Measurements from ENCODE around the gene ACVR1B.

Gene ACVR1B

DNA sequence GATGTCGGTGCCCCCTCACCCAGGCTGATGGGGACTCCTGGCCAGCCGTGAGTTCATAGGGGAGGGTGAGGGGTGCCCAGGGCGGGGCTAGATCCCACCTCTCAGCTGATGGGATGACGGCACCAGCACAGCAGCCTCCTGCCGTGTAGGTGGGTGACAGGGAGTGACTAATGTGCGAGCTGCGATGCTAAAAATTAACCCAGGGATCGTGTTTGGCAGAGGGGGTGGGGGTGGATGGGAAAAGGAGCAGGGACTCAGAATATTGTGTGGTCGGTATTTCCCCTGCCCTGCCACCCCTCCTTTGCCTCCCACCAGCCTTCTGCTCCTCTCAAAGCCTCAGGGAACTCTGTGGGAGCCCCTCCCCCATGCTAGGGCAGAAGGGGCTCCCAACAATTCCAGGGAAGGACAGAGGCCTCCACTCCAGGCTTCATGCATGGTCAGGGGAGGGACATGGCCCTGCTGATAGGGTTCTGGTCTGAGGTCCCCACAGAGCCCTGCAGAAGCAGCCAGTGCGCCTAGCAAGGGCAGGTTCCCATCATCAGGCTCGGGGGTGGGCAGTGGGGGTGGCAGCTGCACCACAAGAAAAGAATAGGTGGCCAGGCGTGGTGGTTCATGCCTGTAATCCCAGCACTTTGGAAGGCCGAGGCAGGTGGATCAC lies 67.7 kb downstream of the ACVR1B start:
- peak in 5 of 51 donors; percentile 20 to 55 (median 35) for DNase-seq

DNA sequence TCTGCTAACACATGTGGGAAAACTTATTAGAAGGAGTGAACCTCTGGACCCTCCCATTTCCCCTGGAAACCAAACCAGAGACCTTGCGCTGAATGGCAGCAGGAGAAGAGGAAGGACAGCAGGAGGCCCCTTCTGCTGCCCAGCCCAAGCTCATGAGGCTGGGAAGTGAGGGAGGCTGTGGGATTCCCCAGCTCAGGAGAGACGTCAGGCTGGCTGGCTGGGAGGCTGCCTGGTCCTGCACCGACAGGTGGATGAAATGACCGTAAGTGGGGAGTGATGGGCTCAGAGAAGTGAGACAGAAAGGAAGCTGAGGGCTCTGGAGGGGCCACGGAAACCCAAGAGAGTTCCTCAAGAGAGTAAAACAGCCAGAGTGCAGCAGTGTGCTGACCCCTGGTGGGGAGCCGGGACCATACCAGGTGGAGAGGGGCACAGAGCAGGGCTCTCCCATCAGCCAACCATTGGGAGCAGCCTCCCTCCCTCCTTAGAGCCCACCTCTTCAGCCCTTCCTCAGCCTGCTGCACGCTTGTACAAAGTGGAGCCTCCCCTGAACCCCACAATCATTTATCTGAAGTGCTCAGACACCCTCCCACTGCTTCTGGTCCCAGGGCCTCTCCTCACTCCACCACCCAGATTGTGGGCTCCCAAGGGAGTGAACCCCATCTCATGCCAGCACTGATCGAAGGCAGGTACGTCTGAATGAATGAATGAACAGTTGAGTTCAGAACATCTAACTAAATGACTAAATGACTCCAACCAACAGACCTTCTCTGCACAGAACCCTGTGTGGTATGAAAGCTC lies 69.2 kb downstream of the ACVR1B start:
- DNase-seq = peak in 16 of 51 donors; percentile 12 to 65 (median 36)

DNA sequence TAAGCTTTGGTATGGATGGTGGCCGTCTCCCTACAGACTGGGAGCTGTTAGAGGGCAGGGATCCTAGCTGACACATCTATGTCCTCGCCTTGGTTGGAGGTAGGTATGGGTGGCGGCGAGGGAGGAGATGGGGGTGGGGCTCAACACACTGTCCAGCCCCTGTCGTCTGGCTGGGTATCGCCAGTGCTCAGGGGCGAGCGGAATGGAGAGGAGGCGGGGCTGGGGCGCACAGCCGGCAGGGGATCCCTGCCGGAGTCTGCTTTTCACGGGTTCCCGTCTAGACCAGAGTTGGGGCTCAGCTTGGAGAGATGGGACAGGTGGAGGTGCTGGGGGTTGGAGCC lies 71.3 kb downstream of the ACVR1B start:
- DNase-seq = peak in 4 of 51 donors; percentile 25 to 44 (median 37)

DNA sequence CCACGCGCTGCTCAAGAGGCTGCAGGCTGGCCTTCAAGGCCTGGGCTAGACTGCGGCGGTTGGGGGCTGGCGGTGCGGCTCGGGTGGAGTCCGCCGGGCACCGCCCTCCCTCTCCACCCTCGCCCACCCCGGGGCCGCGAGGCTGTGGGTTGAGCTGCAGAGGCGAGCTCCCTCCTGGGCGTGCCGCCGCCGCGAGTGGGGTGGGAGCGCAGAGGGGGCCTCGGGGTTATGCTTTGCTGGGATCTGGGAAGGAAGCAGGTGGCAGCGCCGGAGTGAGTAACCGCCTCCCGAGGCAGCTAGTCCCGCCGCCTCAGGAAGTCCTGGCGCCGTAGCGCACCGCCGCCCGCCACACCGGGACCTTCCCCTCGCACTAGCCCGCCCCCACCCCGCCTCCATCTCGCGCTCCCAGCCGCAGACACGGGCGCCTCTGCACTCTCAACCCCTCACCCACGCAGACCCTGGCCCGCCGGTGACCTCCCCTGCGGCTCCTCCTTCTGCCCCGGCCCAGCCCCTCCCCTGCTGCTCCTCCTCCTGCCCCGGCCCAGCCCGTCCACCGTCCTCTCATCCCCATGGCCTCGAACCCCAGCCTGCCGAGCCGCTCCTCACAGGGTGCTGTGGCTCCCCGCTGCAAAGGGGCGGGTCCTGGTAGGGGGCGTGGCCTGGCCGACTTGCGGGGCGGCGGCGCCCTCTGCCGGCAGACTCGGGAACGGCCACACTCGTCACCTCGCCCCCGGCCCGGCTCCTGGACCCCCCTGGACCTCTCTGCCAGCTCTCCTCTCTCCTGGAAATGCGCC lies 71.9 kb downstream of the ACVR1B start:
- peak in 50 of 51 donors; percentile 17 to 87 (median 64) for DNase-seq

DNA sequence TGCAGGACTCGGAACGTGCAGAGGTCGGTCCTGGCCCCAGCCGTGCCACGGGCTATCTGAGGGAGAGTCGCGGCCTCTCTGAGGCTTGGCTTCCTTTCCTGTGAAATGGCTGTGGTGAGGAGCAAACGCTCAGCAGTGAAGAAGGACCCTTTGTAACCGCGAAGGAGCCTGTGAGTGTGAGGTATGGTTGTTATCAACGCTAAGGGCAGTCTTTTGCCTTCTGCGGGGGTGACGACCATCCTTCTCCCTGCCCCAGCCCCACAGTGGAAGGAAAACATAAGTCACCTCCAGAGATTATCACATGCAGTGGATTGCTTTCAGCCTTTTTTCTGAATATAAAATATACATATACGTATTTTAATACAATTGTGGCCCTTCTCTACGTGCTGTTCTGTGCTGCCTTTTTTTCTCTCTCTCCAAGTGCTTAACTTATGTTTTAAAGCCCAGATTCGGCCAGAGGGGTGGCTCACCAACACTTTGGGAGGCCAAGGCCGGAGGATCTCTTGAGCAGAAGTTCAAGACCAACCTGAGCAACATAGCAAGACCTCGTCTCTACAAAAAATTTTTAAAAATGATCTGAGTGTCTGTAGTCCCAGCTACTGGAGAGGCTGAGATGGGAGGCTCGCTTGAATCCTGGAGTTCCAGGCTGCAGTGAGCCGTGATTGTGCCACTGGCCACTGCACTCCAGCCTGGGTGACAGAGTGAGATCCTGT lies 72.6 kb downstream of the ACVR1B start:
- peak in 2 of 51 donors; percentile 56 to 78 for DNase-seq

DNA sequence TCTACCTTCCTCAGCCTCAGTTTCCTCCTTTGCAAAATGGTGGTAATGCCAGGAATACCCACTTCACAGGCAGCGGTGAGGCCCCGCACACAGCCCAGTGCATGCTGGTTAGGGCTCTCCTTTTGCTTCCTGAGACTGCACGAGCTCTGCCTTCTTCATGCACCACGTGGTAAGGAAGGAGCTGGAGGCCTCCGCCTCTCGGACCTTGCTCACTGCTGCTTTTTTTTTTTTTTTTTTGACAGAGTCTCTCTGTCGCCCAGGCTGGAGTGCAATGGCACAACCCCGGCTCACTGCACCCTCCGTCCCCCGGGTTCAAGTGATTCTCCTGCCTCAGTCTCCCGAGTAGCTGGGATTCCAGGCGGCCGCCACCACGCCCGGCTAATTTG lies 73.3 kb downstream of the ACVR1B start:
- peak in 7 of 51 donors; percentile 10 to 39 (median 14) for DNase-seq

DNA sequence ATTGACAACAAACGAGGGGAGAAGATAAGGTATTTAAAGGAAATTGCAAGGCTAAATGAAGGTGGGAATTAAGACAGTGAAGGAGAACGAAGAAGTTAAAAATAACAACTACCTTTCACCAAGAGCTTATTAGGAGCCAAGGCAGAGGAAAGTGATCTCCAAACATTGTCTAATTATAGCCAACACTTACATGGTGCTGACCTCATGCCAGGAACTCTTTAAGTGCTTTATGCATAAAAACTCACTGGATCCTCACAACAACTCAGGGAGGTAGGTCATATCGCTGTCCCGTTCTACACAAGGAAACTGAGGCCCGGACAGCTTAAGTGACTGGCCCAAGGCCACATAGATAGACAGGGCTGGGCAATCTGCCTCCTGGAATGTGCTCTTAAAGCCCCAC lies 74.8 kb downstream of the ACVR1B start:
- no peak for DNase-seq

DNA sequence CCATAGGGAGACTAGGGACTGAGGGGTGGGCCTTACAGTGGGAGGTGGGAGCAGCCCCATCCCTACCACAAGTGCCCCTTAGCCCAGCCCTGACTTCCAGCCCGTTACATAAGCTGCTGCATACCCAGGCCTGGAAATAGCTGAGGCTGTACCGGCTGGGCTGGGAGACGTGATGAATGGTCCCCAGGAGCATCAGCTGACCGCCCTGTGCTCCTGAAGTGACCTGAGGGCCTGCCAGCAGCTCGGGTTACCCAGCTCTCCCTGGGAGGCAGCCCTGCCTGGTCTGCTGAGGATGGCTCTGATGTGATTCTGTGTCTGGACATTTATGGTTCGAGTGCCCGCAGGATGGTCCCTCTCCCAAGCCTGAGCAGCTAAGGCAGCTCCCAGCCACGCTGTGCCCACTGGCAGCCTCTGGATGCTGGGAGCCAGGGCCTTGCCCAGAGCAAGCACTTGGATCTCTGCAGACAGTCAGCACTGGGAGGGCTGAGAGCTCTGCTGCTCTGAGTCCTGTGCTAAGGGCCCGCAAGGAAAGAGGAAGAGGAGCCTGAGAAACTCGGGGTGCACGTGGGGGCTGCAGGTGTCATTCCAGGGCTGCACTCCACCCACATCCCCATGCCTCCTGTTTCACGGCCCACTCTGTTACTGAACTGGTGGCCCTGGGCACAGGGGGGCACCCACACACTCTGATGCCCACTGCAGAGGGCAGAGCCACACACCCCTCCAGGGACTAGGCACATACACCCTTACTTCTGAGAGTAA lies 75.8 kb downstream of the ACVR1B start:
- no peak for DNase-seq

DNA sequence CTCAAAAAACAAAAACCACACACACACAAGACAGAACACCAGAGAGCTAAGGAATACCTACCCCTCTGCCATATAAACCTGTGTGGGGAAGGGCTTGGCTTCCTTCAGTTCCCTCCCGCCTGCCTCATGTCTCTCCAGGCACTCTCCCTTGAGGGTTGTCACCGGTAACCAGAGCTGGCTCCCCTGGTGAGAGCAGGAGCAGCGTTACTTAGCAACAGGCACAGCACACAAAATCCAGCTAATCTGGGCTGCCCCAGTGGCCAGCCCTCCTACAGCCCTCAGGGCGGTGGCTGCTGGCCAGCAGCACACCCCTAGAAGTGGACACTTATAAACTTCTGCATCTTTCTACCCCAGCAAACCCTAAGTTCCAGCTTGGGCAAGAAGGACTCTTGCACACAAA lies 78.2 kb downstream of the ACVR1B start:
- DNase-seq = peak in 28 of 51 donors; percentile 17 to 76 (median 39)

DNA sequence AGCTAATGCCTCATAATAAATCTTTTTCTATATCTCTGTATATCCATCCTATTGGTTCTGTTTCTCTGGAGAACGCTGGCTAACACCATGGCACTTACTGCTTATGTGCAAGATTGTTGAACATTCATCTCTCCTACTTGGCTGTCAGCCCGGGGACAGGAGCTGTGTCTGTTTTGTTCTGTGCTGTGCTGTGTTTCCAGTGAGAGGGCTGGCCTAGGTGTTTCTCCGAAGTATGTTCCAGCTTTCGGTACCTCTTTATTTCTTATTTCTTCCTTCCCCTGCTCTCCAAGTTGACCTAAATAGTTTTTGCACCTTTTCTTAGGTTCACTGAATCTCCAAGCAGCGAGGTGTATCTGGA lies 80.9 kb downstream of the ACVR1B start:
- peak in 30 of 51 donors; percentile 16 to 91 (median 42) for DNase-seq

DNA sequence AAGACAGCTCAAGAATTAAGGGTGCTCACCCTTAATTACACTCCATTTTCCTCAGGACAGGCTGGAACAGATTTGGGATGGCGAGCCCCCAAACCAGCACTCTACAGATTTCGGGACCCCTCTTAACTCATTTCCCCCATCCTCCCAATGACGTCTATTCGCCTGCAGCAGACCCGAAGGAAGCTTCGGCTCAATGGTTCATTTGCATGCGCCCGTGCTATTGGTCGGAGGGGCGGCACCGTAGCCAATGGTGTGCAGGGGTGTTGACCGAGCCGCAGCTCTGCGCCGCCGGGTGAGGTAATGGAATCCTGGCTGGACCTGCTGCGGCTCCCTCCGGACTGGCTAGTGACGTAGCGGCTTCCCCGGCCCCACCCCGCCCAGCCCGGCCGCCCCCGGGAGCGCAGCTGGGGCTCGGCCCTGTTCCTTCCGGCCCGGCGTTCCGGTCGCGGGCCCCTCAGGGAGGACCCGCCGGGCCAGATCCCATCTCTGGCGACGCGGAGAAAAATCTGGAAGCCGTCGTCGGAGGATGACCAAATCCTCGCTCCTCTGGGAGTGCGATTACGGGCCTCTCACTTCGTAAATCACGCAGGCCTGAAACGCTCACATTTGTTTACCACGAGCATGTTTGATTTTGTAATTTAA lies 81.4 kb downstream of the ACVR1B start:
- peak; percentile 62 to 99 (median 96) for DNase-seq

DNA sequence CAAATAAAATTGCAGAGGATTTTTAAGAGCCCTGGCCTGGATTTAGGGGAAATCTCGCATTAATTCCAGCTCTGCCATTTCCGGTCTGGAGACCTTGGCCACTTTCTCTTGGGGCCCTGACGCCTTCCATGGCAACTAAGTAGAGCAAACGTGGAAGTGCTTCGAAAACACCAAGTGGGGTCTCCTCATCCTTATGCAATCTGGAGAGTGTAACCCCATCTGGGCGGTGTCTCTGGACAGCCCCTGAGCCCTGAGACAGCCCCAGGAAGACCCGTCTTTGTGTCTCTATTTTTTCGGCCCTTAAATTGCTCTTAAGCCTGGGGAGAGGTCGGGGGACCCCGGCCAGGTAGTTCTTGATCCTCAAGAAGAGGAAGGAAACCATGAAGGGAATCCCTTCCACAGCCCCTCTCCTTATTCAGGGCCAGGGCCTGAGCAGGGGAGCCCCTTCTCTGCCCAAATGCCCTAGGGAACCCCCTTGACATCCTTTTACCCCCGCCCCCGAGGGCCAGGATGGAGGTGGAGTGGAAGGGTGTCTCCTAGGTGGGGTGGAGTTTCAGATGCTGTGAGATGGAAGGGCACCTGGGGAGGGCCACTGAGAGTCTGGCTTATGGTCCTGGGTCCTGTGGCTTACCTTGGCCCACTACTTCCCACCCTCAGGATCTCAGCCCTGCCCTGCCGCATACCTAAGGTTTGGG lies 82.1 kb downstream of the ACVR1B start:
- no peak for DNase-seq

DNA sequence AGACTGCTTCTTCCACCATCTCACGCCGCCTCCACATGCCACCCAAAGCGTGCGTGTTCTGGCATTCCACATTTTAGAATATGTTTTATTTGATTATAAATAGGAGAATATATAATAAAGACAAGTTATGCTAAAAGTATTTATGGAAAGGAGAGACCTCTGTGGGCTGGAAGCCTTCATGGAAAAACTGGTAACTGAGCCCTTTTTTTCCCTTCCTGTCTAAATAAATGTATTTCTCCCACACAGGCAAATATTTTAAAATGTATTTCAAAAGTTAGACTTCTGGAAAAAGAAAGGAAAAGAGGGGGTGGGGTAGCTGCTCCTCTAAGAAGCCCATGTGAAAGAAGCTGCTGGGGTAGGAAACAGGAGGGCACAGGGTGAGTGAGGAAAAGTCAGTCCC lies 83.7 kb downstream of the ACVR1B start:
- no peak for DNase-seq

DNA sequence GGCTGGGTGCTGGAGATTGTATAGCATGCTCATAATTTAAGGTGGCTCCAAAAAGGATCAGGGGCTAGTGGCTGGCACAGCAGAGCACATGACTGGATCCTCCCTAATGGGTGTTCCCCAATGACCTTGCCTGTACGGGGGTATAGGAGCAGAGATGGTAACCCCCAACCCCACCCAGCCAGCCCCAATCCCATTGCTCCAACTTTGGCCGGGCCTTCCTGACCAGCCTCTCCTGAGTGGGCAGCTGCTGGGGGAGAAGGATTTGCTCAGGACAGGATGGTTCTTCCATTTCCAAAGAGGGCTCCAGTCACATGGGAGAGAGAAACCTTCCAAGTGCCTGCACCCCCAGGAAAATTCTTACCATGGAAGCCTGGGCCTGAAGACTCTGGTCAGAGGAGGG lies 84.4 kb downstream of the ACVR1B start:
- DNase-seq = no peak

DNA sequence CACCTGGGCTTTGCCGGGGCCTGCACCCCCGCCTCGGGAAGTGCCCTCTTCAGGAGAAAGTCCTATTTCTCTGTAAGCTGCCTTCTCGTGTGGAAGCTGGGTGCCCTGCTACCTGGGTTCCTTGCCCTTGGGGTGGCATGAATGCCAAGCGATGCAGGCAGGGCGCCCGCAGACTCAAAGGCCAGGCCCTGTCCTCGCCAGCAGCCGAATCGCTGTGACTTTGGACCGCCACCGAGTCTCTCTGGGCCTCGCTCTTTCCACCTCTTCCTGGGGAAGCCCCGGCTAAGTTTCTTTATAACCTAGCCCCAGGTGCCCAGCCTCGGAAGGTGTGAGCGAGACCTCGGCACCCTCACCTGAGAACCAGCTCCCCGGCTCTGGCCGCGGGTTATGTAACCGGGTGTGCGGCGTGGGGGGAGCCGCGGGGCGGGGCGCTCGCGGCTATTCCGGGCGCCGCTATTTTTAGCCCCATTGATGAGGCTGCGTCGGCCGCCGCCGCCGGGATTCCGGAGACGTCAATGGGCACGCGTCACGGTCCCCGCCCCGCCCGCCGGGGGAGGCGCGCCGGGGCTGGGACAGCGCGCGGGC lies 85.2 kb downstream of the ACVR1B start:
- DNase-seq = peak in 46 of 51 donors; percentile 25 to 91 (median 74)

DNA sequence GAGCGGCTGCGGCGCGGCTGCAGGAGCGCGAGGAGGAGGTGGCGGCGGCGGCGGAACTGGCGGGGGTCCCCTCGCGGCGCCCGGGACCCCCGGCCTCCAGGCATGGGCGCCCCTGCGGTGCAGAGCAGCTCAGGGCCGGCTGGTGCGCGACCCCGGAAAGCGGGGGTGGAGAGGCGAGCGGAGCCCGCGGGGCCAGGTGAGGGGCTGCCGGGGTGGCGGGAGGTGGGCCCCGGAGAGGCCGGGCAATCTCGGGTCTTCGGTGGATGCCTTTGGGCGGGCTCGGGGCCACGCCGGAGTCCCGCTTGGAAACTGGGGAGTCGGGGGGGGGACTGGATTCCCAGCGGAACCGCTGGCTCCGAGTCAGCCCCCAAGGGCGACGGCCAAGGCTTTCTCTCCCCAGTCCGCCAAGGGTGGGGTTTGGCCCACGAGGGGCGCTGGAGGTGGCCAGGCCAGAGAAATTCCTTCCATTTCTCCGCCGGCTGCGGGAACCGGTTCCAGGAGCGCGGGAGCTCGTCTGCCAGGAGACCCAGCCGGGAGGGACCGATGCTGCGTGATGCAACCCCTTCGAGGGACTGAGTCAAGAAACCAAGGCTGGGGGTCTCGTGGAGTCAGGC lies 85.9 kb downstream of the ACVR1B start:
- peak in 16 of 51 donors; percentile 16 to 65 (median 35) for DNase-seq

DNA sequence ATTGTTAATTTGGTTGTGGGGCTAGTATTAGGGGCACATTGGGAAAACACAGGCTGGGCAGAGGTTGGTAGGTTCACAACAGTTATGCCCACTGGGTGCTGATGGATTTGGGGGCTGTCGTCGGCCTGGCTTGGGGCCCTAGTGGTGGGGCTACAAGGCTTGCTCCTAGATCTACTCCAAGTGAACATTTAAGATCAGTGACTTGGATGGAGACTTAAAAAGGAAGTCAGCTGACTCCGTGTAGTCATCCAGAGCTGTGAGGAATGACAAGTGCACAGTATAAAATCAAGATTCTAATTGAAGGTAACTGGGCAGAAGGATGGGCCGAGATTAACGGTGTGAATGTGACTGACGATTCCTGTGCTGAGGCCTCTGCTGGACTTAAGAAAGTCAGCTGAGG lies 86.9 kb downstream of the ACVR1B start:
- no peak for DNase-seq

DNA sequence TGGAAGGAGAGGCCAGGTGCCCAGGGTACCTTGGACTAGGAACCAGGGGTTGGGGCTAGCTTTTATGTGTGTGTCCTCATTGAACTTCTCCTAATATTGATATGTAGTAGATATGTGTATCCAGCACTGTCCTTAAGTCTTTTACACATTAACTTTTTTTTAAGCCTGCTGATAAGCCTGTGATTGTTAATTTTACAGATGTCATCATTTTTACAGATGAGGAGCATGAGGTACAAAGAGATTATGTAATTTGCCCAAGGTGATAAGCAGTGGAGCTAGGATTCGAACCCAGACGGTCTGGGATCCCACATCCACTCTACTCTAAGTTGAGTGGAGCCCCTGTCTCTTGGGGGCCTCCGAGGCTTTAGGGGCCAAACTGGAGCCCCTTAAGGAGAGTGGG lies 89.5 kb downstream of the ACVR1B start:
- no peak for DNase-seq

DNA sequence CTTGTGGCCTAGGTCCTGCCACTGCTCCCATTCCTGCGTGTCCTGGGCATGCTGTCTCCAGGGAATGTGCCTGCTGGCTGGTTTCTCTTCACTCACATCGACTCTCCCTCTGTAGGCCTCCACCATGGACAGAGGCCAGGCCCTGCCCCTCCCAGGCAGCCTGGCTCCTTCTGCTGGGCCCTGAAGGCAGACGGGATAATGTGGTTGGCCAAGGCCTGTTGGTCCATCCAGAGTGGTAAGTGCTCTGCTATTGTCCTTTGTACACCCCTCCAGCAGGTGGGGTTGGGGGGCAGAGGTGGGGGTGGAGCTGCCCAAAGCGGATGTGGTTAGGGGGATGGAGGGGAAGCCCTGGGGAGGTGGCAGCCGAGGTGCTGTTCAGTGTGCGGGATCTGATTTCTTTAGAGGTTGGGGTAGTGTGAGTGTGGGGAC lies 90.2 kb downstream of the ACVR1B start:
- peak in 7 of 51 donors; percentile 11 to 41 (median 24) for DNase-seq

Data from hypothalamus (tissue), 51 donors.